Medulla oblongata (tissue), 1 donor: Measurements from ENCODE around the gene GTF2F1.
"Not testable (repeated sequence)": the region's sequence is repeated elsewhere in the genome, so short reads cannot be mapped to it uniquely, and the experiment has no call there.

Experiments used
- DNase-seq: peaks from one replicate; pipeline ENCODE4 v3.0.0-alpha.2; 2015; ENCODE audit errors: extremely low spot score

Gene GTF2F1

DNA sequence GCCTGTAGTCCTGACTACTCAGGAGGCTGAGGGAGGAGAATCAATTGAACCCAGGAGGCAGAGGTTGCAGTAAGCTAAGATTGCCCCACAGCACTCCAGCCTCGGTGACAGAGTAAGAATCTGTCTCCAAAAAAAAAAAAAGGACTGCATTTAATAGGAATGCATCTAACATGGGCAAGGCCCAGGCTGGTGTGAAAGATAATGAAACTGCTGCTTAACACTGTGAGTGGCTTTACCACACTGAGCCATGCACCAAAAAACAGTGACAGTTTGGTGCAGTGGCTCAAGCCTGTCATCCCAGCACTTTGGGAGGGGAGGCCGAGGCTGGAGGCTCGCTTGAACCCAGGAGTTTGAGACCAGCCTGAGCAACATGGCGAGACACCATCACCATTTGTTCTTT is 8.6 kb downstream of the GTF2F1 start:
- DNase-seq = no peak

GRCh38 chr19:6383188-6383587 is 9.8 kb downstream of the GTF2F1 start:
- no peak for DNase-seq

DNA sequence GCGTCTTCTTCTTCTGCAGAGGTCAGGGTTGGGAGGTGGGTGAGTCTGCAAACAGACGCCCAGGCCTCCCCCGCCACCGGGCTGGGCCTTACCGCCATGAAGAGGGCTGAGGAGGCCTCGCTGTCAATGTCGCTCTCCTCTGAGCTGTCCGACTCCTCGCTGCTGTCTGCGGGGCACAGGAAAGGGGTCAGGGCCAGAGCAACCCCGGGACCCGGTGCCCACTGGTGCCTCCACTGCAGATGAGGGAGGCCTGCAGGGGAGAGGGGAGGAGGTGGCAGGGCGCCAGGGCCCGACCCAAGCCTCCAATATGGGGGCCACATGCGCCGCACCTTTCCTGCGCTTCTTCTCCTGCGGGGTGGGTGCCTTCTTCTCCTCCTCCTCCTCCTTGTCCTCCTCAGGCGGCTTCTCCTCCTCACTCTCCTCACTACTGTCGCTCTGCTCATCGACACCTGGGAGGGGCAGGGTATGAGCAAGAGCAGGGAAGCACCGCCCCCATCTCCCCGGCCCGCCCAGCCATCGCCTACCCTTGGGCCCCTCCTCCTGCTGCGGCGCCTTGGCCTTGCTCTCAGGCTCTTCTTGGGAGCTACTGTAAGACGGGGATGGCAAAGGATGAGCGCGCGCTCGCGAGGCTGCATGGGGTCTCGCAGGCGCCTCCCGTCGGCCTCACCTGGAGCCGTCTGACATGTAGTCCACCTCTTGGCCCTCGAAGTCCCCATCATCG is 11.8 kb downstream of the GTF2F1 start:
- no peak for DNase-seq

- DNase-seq = no peak
Measured at GRCh38 chr19:6379744-6380143, 13.2 kb downstream of the GTF2F1 start.

GRCh38 chr19:6378486-6378885 is 14.5 kb downstream of the GTF2F1 start:
- DNase-seq = no peak

DNA sequence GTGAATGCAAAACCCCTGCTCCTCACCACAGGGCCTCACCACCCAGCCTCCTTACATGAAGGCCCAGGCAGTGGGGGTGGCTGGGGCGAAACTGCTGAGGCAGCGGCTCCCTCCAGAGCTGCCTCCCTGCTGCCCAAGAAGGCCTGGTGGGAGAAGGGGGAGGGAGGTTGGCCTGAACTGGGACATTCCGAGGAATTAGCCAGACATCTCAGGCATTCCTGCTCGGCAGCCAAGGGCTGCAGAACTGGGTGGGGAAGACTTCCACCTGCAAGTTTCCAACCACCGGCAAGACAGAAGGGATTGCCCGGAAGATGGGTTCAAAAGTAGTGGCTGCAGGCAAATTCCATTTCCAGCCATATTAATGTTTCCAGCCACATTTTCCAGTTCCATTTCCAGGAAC is 14.9 kb downstream of the GTF2F1 start:
- DNase-seq = no peak

- DNase-seq = no peak
Measured at GRCh38 chr19:6376512-6377190, 16.3 kb downstream of the GTF2F1 start.

DNA sequence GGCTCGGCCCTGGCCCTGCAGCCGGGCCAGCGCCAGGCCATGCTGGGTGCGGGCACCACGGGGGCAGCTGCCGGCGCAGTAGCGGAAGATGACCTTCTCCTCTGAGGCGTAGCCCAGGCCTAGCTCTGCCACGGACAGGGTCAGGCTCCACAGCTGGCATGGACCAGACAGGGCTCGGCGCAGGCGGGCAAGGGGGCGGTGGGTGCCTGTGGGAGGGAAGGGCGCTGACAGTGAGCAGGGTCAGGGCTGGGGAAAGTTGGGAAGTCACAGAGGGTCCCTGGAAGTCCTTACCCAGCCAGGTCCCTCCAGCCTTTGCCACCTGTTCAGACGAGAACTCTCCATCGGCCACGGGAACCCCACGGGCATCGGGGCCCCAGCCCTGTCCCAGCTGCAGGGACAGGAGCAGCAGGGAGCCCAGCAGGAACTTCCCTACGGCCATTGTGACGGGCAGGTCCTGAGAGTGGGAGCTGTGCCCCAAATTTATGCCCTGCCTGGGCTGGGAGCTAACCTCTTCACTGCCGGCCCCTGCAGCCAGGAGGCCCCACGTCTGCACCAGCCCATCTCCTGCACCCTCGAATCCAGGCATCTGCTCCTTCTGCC is 17.5 kb downstream of the GTF2F1 start, which contains the start of gene PSPN:
Gene PSPN, minus strand, starts transcription at position 523 of the 600 bp plus-strand sequence. Its CDS starts 84 bp downstream, at position 439.
- DNase-seq = no peak

DNA sequence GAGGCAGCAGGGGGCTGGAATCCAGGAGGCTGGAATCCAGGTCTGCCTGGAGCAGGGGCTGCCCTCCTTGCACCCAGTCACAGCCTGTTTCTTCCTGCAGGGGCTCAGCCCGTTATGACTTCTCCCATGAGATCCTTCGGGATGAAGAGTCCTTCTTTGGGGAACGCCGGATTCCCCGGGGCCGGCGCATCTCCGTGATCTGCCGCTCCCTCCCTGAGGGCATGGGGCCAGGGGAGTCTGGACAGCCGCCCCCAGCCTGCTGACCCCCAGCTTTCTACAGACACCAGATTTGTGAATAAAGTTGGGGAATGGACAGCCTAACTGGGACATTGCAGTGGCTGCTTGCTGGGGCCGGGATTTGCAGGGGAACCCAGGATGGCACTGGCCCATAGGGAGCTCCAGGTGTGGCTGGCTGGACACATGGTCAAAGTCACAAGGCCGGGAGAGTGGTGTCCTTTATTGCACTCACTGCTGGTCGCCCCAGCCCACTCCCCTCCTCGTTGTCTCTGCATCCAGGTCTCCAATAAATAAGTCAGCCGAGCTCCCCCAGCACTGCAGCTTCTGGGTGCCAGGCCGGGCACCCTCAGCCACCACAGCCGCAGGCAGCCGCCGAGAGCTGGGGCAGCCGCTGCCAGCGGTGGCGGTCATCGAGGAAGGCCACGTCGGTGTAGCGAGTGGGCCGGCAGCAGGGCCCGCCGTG is 18.1 kb downstream of the GTF2F1 start:
- DNase-seq = no peak

DNA sequence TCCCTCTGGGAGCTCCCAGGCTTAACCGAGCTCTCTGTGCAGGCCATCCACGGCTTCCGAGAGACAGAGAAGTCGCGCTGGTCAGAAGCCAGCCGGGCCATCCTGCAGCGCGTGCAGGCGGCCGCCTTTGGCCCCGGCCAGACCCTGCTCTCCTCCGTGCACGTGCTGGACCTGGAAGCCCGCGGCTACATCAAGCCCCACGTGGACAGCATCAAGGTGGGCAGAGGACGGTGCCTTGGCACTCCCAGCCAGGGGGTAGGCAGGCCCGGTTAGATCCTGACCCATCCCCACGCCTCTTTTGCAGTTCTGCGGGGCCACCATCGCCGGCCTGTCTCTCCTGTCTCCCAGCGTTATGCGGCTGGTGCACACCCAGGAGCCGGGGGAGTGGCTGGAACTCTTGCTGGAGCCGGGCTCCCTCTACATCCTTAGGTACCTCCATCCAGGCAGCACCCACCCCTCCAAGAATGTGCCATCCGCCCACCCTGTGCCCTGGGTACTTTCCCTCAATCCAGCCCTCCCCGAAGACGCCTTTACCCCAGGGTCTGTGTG is 18.7 kb downstream of the GTF2F1 start:
- DNase-seq = no peak

DNA sequence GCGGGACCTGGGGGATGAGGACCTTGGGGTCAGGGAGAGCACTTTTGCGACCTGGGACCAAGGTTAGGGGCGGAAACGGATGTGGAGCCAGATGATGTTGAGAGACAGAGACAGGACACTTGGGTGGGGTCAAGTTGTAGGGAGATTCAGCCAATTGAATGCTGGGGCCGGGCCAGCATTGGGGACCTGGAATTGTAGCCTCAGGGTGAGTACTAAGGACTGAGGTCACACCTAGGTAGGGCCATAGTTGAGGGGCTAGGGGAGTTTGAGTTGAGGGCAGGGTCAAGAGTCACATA is 19.2 kb downstream of the GTF2F1 start:
- no peak for DNase-seq

DNA sequence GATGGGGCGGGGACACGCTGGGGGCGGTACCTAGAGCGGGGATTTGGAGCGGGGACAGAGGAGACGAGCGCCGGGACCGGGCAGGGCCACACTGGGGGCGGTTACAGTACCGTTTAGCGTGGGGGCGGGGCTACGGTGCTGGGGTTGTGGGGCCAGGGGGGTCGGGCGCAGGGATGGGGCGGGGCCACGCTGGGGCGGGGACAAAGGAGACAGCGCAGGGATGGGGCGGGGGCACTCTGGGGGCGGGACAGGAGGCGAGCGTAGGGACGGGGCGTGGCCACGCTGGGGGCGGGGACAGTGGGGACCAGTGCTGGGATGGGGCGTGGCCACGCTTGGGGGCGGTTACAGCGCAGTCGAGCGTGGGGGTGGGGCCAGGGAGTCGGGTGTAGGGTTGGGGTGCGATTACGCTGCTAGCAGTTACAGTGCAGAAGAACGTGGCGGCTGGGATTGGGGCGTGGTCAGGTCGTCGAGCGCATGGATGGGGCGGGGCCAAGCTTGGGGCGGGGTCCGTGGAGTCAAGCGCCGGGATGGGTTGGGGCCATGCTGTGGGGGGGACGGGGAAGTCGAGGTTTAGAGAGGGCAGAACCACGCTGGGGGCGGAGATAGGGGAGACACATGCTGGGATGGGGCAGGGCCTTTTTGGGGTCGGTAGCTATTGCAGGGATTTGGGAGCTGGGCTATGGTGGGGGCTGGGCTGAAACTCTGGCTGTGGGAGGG is 19.7 kb downstream of the GTF2F1 start:
- DNase-seq = peak; percentile 98

DNA sequence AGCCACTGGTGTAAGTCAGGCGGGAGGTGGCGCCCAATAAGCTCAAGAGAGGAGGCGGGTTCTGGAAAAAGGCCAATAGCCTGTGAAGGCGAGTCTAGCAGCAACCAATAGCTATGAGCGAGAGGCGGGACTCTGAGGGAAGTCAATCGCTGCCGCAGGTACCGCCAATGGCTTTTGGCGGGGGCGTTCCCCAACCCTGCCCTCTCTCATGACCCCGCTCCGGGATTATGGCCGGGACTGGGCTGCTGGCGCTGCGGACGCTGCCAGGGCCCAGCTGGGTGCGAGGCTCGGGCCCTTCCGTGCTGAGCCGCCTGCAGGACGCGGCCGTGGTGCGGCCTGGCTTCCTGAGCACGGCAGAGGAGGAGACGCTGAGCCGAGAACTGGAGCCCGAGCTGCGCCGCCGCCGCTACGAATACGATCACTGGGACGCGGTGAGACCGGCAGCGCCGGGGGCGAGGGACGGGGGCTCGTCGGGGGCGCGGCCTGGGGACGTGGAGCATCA is 20.3 kb downstream of the GTF2F1 start, which contains the start of gene ALKBH7:
Gene ALKBH7, plus strand, starts transcription at position 201 of the 502 bp plus-strand sequence. Its CDS starts 27 bp downstream, at position 228.
- peak; percentile 100 for DNase-seq

- DNase-seq = no peak
Measured at GRCh38 chr19:6364353-6364752, 28.6 kb downstream of the GTF2F1 start.

- DNase-seq = no peak
Measured at GRCh38 chr19:6362351-6362801, 30.6 kb downstream of the GTF2F1 start.

DNA sequence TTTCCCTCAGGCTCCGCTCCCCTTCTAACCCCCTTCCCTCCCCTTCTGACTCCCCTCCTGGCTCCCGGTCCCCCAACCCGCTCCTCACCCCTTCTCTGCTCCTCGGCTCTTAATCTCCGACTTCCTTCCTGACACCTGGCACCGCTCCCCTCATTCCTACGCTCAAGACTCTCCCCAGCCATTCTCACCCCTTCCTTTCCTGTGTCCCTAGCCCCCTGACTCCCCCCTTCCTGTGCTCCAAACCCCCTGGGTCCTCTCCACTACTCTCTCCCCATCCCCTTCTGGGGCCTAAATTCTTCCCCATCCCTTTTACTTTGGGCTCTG is 31.0 kb downstream of the GTF2F1 start:
- DNase-seq = no peak

- not testable (repeated sequence) for DNase-seq
Measured at GRCh38 chr19:6360857-6361216, 32.1 kb downstream of the GTF2F1 start.

GRCh38 chr19:6360445-6360844 is 32.5 kb downstream of the GTF2F1 start:
- DNase-seq = not testable (repeated sequence)

GRCh38 chr19:6359568-6360341 is 33.2 kb downstream of the GTF2F1 start:
- no peak for DNase-seq

GRCh38 chr19:6358003-6358402 is 35.0 kb downstream of the GTF2F1 start:
- DNase-seq = no peak

GRCh38 chr19:6357174-6357573 is 35.8 kb downstream of the GTF2F1 start:
- no peak for DNase-seq
